ENCODE measurements around the gene SCFD1. TPM values are rescaled to one million over a fixed set of nuclear protein-coding genes. Genes with fewer than 3 reads are reported as not detected.

SCFD1 gene
- total RNA-seq, 6 experiments from 2014 or later: 26.5 to 44.6 (median 34.8) TPM

- no peak for TF ChIP-seq CTCF (IDR thresholded peaks at IDR 0.05)
- no peak for DNase-seq
- H3K4me1 ChIP-seq: no peaks in the 10 kb centered on the region
- intact Hi-C loops (cut with DNase I): no loop called here
- H3K27me3 ChIP-seq: no peaks in the 10 kb centered on the region
- ATAC-seq: no peak
- H3K9me3 ChIP-seq: no peaks in the 10 kb centered on the region
- H3K27ac ChIP-seq: no peak overlapping the region
- H3K4me3 ChIP-seq: no peak overlapping the region
- 34% methylated on average over 3 of the region's 3 CpGs for WGBS (ENCODE audit: insufficient coverage, low coverage, low lambda C conversion rate, missing lambda C conversion rate)
- no peaks in the 10 kb centered on the region for H3K36me3 ChIP-seq
Measured at GRCh38 chr14:30757082-30757481, 135.0 kb downstream of the SCFD1 start.

- H3K27ac ChIP-seq: no peak overlapping the region
- TF ChIP-seq CTCF (IDR thresholded peaks at IDR 0.05) (no peak), POLR2A (IDR thresholded peaks at IDR 0.05) (no peak)
- peaks cover 0 to 11% (median 4%) of the 10 kb centered on the region in 4 donors for H3K9me3 ChIP-seq
- DNase-seq (no peak), ATAC-seq (no peak)
- no peaks in the 10 kb centered on the region for H3K4me1 ChIP-seq
- intact Hi-C loops (cut with DNase I): no loop called here
- no peaks in the 10 kb centered on the region for H3K27me3 ChIP-seq
- WGBS (ENCODE audit: insufficient coverage, low coverage, low lambda C conversion rate, missing lambda C conversion rate): 68% methylated on average over 4 of the region's 7 CpGs
- H3K4me3 ChIP-seq: no peak overlapping the region
- no peaks in the 10 kb centered on the region for H3K36me3 ChIP-seq
Measured at GRCh38 chr14:30759172-30760125, 137.3 kb downstream of the SCFD1 start.

- WGBS (ENCODE audit: insufficient coverage, low coverage, low lambda C conversion rate, missing lambda C conversion rate): 10% methylated on average over 1 of the region's 1 CpG
- intact Hi-C loops (cut with DNase I): no loop called here
- no peaks in the 10 kb centered on the region for H3K27me3 ChIP-seq
- peaks cover 0 to 11% (median 4%) of the 10 kb centered on the region in 4 donors for H3K9me3 ChIP-seq
- TF ChIP-seq CTCF (IDR thresholded peaks at IDR 0.05) (no peak), POLR2A (IDR thresholded peaks at IDR 0.05) (no peak)
- no peaks in the 10 kb centered on the region for H3K4me1 ChIP-seq
- no peak for ATAC-seq
- DNase-seq: no peak
- no peak overlapping the region for H3K27ac ChIP-seq
- no peaks in the 10 kb centered on the region for H3K36me3 ChIP-seq
- H3K4me3 ChIP-seq: no peak overlapping the region
Measured at GRCh38 chr14:30763891-30764290, 141.8 kb downstream of the SCFD1 start.

- H3K9me3 ChIP-seq: peaks cover 0 to 11% (median 4%) of the 10 kb centered on the region in 4 donors
- no peaks in the 10 kb centered on the region for H3K27me3 ChIP-seq
- TF ChIP-seq CTCF (IDR thresholded peaks at IDR 0.05) (no peak), POLR2A (IDR thresholded peaks at IDR 0.05) (no peak)
- intact Hi-C loops (cut with DNase I): no loop called here
- ATAC-seq (no peak), DNase-seq (no peak)
- H3K27ac ChIP-seq: no peak overlapping the region
- H3K4me1 ChIP-seq: no peaks in the 10 kb centered on the region
- 100% methylated on average over 1 of the region's 4 CpGs for WGBS (ENCODE audit: insufficient coverage, low coverage, low lambda C conversion rate, missing lambda C conversion rate)
- H3K4me3 ChIP-seq: no peak overlapping the region
- no peaks in the 10 kb centered on the region for H3K36me3 ChIP-seq
Measured at GRCh38 chr14:30767624-30768023, 145.5 kb downstream of the SCFD1 start.

Data from right lobe of liver (tissue), 6 donors.